Uterus (tissue), 2 donors: ENCODE measurements around the gene MRPL34.

Experiments
- POLR2A ChIP-seq, 2 donors: fragments of 450-650 bp; IDR thresholded peaks; one replicate each; pipeline ENCODE4 v1.6.1; 2016; ENCODE audit warnings: antibody characterized with exemption in 2 of 2, mild to moderate bottlenecking in 1 of 2, moderate library complexity in 1 of 2
- TF ChIP-seq, protein P1 (sequence below), 4 experiments: fragments of 200-600 bp in 2 of 4; fragments of 450-650 bp in 2 of 4; sonication (generic) in 2 of 4; IDR thresholded peaks; one replicate each; pipeline ENCODE4 v1.5.1; 2016 to 2019; ENCODE audit warnings: antibody characterized with exemption in 4 of 4, mild to moderate bottlenecking in 2 of 4, moderate library complexity in 1 of 4

DNA sequence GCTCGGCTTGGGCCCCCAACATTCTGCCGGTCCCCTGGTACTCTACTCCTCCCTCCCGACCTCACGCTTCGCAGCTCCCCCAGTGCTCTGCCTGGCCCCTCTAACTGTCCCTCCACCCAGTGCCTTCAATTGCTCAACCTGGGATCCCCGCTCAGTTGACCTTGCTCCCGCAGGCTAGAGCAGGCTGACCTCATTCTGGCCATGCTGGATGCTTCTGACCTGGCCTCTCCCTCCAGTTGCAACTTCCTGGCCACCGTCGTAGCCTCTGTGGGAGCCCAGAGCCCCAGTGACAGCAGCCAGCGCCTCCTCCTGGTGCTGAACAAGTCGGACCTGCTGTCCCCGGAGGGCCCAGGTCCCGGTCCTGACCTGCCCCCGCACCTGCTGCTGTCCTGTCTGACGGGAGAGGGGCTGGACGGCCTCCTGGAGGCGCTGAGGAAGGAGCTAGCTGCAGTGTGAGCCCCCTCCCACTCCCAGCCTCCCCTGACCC, 35.2 kb downstream of the MRPL34 start:
- TF ChIP-seq, protein P1, sequence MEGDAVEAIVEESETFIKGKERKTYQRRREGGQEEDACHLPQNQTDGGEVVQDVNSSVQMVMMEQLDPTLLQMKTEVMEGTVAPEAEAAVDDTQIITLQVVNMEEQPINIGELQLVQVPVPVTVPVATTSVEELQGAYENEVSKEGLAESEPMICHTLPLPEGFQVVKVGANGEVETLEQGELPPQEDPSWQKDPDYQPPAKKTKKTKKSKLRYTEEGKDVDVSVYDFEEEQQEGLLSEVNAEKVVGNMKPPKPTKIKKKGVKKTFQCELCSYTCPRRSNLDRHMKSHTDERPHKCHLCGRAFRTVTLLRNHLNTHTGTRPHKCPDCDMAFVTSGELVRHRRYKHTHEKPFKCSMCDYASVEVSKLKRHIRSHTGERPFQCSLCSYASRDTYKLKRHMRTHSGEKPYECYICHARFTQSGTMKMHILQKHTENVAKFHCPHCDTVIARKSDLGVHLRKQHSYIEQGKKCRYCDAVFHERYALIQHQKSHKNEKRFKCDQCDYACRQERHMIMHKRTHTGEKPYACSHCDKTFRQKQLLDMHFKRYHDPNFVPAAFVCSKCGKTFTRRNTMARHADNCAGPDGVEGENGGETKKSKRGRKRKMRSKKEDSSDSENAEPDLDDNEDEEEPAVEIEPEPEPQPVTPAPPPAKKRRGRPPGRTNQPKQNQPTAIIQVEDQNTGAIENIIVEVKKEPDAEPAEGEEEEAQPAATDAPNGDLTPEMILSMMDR (IDR thresholded peaks at IDR 0.05): no peak
- TF ChIP-seq POLR2A (IDR thresholded peaks at IDR 0.05): no peak
